Cortex of kidney (tissue), 1 donor: ENCODE data around the gene FGF7.
"Not testable (repeated sequence)": the region's sequence is repeated elsewhere in the genome, so short reads cannot be mapped to it uniquely, and the experiment has no call there.

Experiments
- DNase-seq: peaks from one replicate; lab custom pipeline; 2025; lab: John Stamatoyannopoulos, UW

FGF7 gene, protein sequence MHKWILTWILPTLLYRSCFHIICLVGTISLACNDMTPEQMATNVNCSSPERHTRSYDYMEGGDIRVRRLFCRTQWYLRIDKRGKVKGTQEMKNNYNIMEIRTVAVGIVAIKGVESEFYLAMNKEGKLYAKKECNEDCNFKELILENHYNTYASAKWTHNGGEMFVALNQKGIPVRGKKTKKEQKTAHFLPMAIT

DNA sequence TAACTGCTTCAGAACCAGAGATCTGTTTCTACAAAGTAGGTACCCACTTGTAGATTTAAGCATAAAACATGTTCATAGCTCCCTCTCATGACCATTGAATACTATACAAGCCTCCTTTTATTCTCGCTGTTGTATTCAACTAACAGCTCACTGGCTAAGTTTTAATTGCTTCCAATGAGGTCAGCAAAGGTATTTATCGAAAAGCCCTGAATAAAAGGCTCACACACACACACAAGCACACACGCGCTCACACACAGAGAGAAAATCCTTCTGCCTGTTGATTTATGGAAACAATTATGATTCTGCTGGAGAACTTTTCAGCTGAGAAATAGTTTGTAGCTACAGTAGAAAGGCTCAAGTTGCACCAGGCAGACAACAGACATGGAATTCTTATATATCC, at the start of gene FGF7:
Gene FGF7, plus strand, starts transcription at position 222 of the 400 bp plus-strand sequence. CDS start 1,056 bp downstream, outside the sequence.
- DNase-seq, result no peak

DNA sequence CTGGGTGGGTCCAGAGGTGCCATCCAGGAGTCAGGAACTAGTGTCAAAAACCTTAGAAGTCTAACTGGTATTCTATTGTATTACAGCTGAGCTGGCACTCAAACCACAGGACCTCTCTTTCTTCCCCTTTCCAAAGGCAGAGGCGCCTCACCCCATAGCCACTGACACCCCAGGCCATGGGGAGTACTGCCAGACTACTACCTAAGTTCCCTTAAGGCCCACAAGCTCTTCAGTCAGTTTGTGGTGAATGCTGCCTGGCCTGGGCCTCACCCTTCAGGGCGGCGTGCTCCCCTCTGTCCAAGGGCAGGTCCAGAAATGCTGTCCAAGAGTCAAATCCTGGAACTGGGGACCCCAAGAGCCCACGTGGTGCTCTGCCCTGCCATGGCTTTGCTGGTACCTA, 43.0 kb upstream of the FGF7 start:
- DNase-seq, result no peak

GRCh38 chr15:49380912-49381311, 42.1 kb upstream of the FGF7 start:
- DNase-seq, result no peak

DNA sequence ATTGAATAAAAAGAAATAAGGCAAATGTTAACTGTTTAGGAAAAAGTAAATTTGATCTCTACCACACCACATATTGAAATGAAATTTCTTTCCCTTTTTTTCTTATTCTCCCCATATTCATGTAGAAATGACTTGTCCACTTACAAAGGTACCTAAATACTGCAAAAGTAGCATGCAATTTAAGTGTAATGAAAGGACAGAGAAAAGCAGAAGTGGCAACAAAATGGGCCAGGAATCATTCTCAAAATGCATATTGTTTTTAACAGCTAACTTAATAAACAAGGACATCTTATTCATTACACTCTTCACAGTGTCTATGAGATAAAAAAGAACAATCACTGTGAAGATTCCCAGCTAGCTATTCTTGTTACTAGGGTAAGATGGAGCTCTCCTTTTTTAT, 40.6 kb upstream of the FGF7 start:
- DNase-seq, result no peak

- no peak for DNase-seq
Observed at GRCh38 chr15:49383266-49383665, 39.8 kb upstream of the FGF7 start.

DNA sequence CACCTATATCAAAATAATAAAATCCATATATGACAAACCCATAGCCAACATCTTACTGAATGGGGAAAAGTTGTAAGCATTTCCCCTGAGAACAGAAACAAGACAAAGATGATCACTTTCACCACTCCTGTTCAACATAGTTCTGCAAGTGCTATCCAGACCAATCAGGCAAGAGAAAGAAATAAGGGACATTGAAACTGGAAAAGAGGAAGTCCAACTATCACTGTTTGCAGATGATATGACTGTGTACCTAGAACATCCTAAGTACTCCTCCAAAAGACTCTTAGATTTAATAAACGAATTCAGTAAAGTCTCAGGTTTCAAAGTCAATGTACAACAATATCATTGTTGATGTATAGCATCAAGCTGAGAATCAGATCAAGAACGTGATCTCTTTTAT, 35.6 kb upstream of the FGF7 start:
- no peak for DNase-seq

GRCh38 chr15:49402515-49403296, 20.3 kb upstream of the FGF7 start:
- not testable (repeated sequence) for DNase-seq

DNA sequence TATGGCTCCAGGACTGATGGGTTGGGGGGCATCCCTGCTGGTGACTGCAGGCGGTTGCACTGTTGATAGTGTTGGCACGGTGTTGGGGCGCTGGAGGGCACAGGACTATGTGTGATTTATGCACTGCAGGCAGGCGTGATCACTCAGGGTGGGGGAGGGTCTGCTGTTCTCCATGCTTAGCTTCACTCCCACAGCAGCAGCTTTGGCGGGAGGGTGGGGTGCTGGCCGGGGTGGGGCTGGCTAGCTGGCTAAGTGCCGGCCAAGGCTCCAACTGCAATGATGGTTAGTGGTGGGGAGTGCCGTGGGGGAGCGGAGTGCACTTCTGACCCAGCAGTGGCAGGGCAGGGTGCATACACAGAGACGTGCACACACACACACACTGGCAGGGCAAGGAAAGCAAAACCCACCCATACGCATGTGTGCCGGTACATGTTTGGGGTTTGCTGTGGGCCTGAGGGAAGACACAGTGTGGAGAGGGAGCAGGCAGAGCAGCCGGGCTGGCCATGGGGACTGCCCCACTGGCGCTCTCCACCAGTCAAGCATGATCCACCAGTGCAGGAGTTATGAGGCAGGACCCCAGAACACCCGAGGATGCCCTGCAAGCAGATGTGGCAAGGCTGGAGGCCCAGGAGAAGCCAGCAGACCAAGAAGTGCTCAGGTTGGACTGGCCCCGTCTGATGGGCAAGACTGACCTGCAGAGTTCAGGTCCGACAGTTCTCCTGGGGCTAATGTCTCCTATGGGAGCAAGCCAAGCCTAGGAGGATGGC, 16.5 kb upstream of the FGF7 start:
- DNase-seq, result no peak

DNA sequence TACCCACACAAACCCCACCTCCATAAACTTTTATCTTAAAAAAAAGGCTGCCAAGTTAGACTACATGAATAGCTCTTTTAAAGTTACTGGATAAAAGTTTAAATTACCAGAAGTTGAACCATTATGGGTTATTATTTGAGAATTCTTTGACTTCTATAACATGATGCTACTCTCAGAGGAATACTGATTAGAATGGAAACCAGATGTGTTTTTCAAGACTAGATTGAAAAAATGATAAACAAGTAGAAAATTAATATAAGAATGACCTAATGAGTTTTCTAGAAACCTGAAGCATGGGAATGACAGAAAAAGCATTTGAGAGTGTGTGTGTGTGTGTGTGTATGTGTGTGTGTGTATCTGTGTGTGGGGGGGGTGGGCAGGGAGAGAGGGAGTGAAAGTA, 12.4 kb upstream of the FGF7 start:
- DNase-seq, result no peak

- no peak for DNase-seq
Observed at GRCh38 chr15:49412797-49413196, 10.2 kb upstream of the FGF7 start.

- DNase-seq, result no peak
Observed at GRCh38 chr15:49415149-49415548, 7.9 kb upstream of the FGF7 start.

DNA sequence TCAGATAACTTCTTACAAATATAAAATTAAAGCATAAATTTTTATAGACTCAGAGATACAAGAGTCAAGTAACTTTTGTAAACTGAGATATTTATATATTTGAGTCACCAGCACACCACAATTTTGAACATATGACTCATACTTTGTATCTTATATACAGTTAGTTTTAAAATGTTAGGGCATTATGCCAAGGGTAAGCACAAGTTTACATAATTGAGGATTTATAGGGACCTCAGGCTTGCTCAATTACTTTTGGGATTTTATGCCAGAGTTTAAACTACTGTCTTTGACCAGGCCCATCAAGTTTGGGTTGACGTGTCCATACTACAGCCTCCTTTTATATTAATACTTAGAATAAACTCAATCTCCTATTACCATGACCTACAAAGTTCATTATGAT, 7.4 kb upstream of the FGF7 start:
- DNase-seq, result no peak

DNA sequence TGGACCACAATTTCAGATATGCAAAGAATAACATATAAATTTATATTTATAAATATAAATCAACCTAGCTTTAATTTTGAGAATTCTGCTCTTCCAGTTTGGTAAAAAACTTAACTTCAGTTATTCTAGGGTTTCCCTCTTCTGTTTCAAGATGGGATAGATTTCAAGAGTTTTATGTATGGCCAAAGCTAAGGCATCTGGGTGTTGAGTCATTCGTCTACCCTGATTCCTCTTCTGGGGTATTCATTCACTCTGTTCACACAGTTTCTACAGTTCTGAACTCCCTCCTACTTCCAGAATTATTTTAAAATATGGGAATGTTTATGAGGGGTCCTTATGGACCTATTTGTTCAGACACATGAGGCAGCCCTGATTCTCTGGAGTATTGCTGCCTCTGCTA, 4.2 kb upstream of the FGF7 start:
- DNase-seq, result no peak

DNA sequence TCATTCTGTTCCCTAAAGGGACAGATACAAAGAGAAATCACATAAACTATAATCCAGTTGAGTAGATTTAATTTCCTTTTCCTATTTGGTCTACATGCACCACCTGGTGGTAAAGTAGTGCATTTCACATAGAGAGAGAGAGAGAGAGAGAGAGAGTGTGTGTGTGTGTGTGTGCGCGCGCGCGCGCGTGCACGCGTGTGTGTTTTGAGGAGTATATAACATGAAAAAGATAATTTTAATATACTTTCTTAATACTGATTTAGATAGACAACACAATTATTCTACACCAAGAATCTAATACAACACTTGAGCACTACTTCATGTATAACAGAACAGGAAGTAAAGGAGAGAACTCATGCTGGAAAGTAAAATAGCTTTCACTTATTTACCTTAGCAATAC, 1.1 kb upstream of the FGF7 start:
- no peak for DNase-seq

GRCh38 chr15:49423901-49424550, 984 bp downstream of the FGF7 start:
- DNase-seq, result no peak

GRCh38 chr15:49424954-49425353, 1.9 kb downstream of the FGF7 start:
- DNase-seq, result no peak

DNA sequence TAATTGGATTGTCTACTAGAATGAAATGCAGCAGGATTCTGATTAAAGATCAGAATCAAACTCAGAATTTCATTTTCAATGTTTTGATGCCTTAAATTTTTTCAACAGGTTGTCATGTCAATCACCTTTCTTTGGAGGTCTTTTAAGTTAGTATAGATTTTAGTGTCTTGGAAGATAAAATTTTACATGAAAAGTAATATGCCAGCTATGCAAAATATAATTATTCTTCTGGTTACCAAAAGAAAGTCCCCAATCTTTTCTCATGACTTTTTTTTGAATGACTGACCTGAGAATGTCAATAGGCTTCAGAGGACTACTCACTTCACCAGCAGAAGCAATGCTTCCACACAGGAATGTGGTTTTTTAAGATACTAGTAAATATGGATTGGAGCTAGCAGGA, 4.3 kb downstream of the FGF7 start:
- DNase-seq, result no peak

DNA sequence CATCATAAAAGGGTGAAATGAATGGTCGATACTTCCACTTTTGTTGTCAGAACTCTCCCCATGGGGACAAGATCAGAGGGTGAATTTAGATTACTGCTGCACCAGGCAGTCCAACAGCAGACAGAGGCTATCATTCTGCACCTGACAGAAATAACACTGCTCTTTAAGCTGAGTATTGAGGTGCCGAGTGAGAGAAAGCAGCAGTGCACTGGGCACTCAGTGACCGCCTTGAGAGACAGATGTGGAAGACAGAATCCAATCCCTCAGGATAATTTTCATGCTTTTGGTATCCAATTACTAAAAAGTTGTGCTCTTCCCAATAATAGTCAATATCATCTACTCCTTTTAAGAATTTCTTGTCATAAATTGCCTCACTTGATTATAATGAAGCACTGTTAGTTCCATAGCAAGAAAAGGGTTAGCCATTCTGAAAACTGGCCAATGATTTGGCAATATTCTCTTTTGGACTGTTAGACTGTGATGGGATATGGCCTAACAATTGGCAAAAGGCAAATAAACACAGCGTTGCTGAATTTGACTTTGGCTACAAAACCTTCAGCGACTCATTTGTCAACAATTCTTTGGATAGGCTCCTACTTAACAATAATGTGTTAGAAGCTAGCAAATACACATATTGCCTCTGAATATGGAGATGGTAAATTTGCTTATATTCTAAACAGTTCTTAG, 5.5 kb downstream of the FGF7 start:
- no peak for DNase-seq

DNA sequence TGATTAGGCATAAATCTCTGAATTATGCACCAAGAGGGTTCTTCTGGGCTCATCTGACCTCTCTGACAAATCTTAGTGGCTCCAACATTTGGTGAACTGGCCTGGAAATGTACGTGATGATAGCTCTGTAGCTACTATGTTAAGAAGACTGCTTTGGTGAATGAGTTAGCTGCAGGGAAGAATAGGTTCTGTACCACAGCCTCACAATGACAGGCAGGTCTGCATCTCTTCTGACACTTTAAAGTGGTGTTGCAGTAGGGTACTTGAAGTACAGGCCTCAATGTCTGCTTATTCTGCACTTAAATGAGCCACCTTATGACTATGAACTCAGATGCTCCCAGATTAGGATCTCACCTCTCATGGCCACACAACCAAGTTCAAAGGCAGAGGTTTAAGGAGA, 7.0 kb downstream of the FGF7 start:
- DNase-seq, result no peak

DNA sequence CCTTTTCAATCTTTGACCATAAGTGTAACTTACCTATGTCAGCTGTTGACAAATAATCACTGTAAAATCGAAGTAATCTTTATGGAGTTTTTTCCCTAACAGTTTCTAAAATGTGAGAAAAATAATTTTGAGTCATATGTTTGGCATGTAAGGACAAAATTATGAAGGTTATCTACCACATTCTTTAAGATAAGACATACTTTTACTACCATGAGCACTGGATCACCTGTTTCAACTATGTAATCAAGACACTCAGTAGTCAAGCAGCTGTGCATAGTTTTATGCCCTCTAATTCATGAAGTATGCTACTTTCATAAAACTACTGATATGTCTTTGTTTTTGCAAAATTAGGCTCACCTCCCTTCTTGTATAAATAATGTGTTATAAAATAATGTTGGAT, 12.1 kb downstream of the FGF7 start:
- DNase-seq, result no peak

- DNase-seq, result no peak
Observed at GRCh38 chr15:49436751-49437150, 13.7 kb downstream of the FGF7 start.
